CD14-positive monocyte (primary cell): ENCODE data around the gene ANXA5. TPM values are rescaled to one million over a fixed set of nuclear protein-coding genes. Genes with fewer than 3 reads are reported as not detected.

ENCODE experiments used
- DNase-seq, 3 donors: peaks; one replicate each; pipeline ENCODE4 v3.0.0-alpha.2; 2011 to 2022
- H2AFZ ChIP-seq: 2 replicates; pipeline ENCODE4 v1.6.0; 2012; ENCODE audit warnings: mild to moderate bottlenecking, low read depth, low read length, inconsistent platforms; ENCODE audit not compliant: insufficient read depth, poor library complexity, severe bottlenecking
- H3K27ac ChIP-seq, 2 donors: 1 replicate in 1 of 2; 2 replicates in 1 of 2; pipeline ENCODE4 v1.5.1; 2012 to 2013; ENCODE audit warnings: low read length in 2 of 2, control low read depth in 1 of 2, inconsistent platforms in 1 of 2, low read depth in 1 of 2, mild to moderate bottlenecking in 1 of 2
- H3K27me3 ChIP-seq, 2 donors: one replicate each; pipeline versions ENCODE4 v1.6.0 to v1.6.1; 2011 to 2013; ENCODE audit warnings: low read length in 2 of 2; ENCODE audit not compliant: control insufficient read depth in 2 of 2, insufficient read depth in 2 of 2
- H3K36me3 ChIP-seq, 2 donors: replicated peaks in 1 of 2; 1 replicate in 1 of 2; 2 replicates in 1 of 2; pipeline versions ENCODE4 v1.5.1 to v1.6.1; 2012 to 2013; ENCODE audit warnings: low read length in 2 of 2, control low read depth in 1 of 2, inconsistent platforms in 1 of 2, mild to moderate bottlenecking in 1 of 2; ENCODE audit not compliant: insufficient read depth in 2 of 2, control insufficient read depth in 1 of 2
- H3K4me1 ChIP-seq, 2 donors: 1 replicate in 1 of 2; 2 replicates in 1 of 2; pipeline versions ENCODE4 v1.5.1 to v1.6.1; 2012 to 2013; ENCODE audit warnings: low read length in 2 of 2, control low read depth in 1 of 2, inconsistent platforms in 1 of 2, mild to moderate bottlenecking in 1 of 2, moderate library complexity in 1 of 2; ENCODE audit not compliant: insufficient read depth in 2 of 2, control insufficient read depth in 1 of 2
- H3K4me2 ChIP-seq: replicated peaks from 2 replicates; pipeline ENCODE3; 2012; ENCODE audit warnings: low read length, moderate library complexity, mild to moderate bottlenecking; ENCODE audit not compliant: poor library complexity, severe bottlenecking; ENCODE audit errors: extremely low read depth
- H3K4me3 ChIP-seq, 3 experiments: fragments of 200-600 bp in 1 of 3; sonication (generic) in 1 of 3; replicated peaks in 1 of 3; 1 replicate in 2 of 3; 2 replicates in 1 of 3; pipeline ENCODE4 v1.5.1; 2011 to 2013; ENCODE audit warnings: low read length in 3 of 3, mild to moderate bottlenecking in 3 of 3, control low read depth in 2 of 3, low read depth in 2 of 3, inconsistent platforms in 1 of 3, moderate library complexity in 1 of 3
- H3K79me2 ChIP-seq: 2 replicates; pipeline ENCODE4 v1.6.0; 2012; ENCODE audit warnings: mild to moderate bottlenecking, control low read depth, inconsistent platforms, low read length, moderate library complexity; ENCODE audit not compliant: insufficient read depth
- H3K9ac ChIP-seq: 2 replicates; pipeline ENCODE4 v1.6.0; 2017; ENCODE audit warnings: low read length, mild to moderate bottlenecking; ENCODE audit not compliant: insufficient read depth, poor library complexity, severe bottlenecking
- H3K9me3 ChIP-seq, 2 donors: replicated peaks in 1 of 2; 1 replicate in 1 of 2; 2 replicates in 1 of 2; pipeline versions ENCODE4 v1.5.1 to v1.6.1; 2012 to 2013; ENCODE audit warnings: low read length in 2 of 2, control low read depth in 1 of 2; ENCODE audit not compliant: control insufficient read depth in 1 of 2, insufficient read depth in 1 of 2
- H4K20me1 ChIP-seq: 2 replicates; pipeline ENCODE4 v1.6.0; 2012; ENCODE audit warnings: mild to moderate bottlenecking, low read length, control low read depth, moderate library complexity; ENCODE audit not compliant: insufficient read depth
- H3K27ac Mint-ChIP-seq, 7 donors: one replicate each; pipeline ENCODE4 v1.8.0; 2020; ENCODE audit warnings: mild to moderate bottlenecking in 7 of 7, mixed read lengths in 7 of 7, moderate library complexity in 6 of 7, inconsistent platforms in 2 of 7
- H3K27me3 Mint-ChIP-seq, 3 donors: one replicate each; pipeline ENCODE4 v1.8.0; 2021 to 2022; ENCODE audit warnings: low read depth in 3 of 3, mild to moderate bottlenecking in 3 of 3, mixed read lengths in 3 of 3, moderate library complexity in 3 of 3, inconsistent platforms in 1 of 3
- H3K36me3 Mint-ChIP-seq, 2 donors: one replicate each; pipeline ENCODE4 v1.8.0; 2020; ENCODE audit warnings: mixed read lengths in 2 of 2, inconsistent platforms in 1 of 2, mild to moderate bottlenecking in 1 of 2
- H3K4me1 Mint-ChIP-seq: one replicate; pipeline ENCODE4 v1.8.0; 2020; ENCODE audit warnings: mild to moderate bottlenecking, mixed read lengths
- H3K4me3 Mint-ChIP-seq, 2 donors: one replicate each; pipeline ENCODE4 v1.8.0; 2020; ENCODE audit warnings: mild to moderate bottlenecking in 2 of 2, mixed read lengths in 2 of 2, moderate library complexity in 1 of 2
- H3K9me3 Mint-ChIP-seq, 7 donors: one replicate each; pipeline ENCODE4 v1.8.0; 2020 to 2022; ENCODE audit warnings: mixed read lengths in 7 of 7, mild to moderate bottlenecking in 6 of 7, moderate library complexity in 6 of 7, inconsistent platforms in 2 of 7
- CTCF ChIP-seq: fragments of 200-600 bp; IDR thresholded peaks from one replicate; pipeline ENCODE4 v1.8.0; 2022; ENCODE audit warnings: antibody characterized with exemption, mild to moderate bottlenecking
- WGBS: methylation state at CpG from one replicate; pipeline ENCODE4 v1.1.5; 2013; ENCODE audit warnings: missing lambda C conversion rate; ENCODE audit not compliant: insufficient coverage; 5-methylcytosine and 5-hydroxymethylcytosine counted together
- intact Hi-C, 2 donors: fragments of 100-400 bp; cut with micrococcal nuclease; formaldehyde crosslinking; loops; one replicate each; pipeline versions ENCODE4 v1.15.0 to v1.15.1; 2023
- polyA plus RNA-seq, 3 donors: library from polyadenylated mRNA; depleted of rRNA in 1 of 3; unstranded in 2 of 3; stranded (reverse) in 1 of 3; fragments of 300-500 nt in 2 of 3; fragments of >200 nt in 1 of 3; fragmentation: Illumina TruSeq in 2 of 3; gene quantifications; 1 replicate in 2 of 3; 2 replicates in 1 of 3; pipeline ENCODE4 v1.2.3, GENCODE V29; 2012 to 2021

The ANXA5 gene
- polyA plus RNA-seq, 3 donors: 312 to 796 (median 752) TPM

GRCh38 chr4:121717680-121718237 lies 21.0 kb upstream of the ANXA5 start:
- no peaks in the 10 kb centered on the region for H3K4me1 ChIP-seq
- no peaks in the 10 kb centered on the region for H4K20me1 ChIP-seq

GRCh38 chr4:121714548-121714947 lies 17.8 kb upstream of the ANXA5 start:
- 80% methylated on average over 1 of the region's 4 CpGs for WGBS
- peaks cover 10 to 30% of the 10 kb centered on the region in 2 donors for H3K27me3 ChIP-seq
- peaks cover 7% of the 10 kb centered on the region for H3K4me1 Mint-ChIP-seq

More at GRCh38 chr4:121717680-121718237, 21.0 kb upstream of the ANXA5 start:
- peaks cover under 1 to 3% of the 10 kb centered on the region in 2 donors for H3K27me3 ChIP-seq
- Mint-ChIP-seq H3K4me1 (no peaks in the 10 kb centered on the region), H3K27ac (no peak overlapping the region), H3K36me3 (no peaks in the 10 kb centered on the region), H3K9me3 (peaks cover 0 to 3% (median 0%) of the 10 kb centered on the region in 7 donors), H3K27me3 (peaks cover 7 to 12% (median 11%) of the 10 kb centered on the region in 3 donors), H3K4me3 (no peak overlapping the region)
- no peak for TF ChIP-seq CTCF
- WGBS: 61% methylated on average over 3 of the region's 4 CpGs
- no peak overlapping the region for H3K4me2 ChIP-seq
- H3K9me3 ChIP-seq: no peaks in the 10 kb centered on the region
- intact Hi-C loops: no loop called here
- H3K36me3 ChIP-seq: no peaks in the 10 kb centered on the region
- DNase-seq: no peak
- no peak overlapping the region for H2AFZ ChIP-seq
- no peak overlapping the region for H3K27ac ChIP-seq
- no peaks in the 10 kb centered on the region for H3K79me2 ChIP-seq
- no peak overlapping the region for H3K4me3 ChIP-seq
- no peak overlapping the region for H3K9ac ChIP-seq

More at GRCh38 chr4:121714548-121714947, 17.8 kb upstream of the ANXA5 start:
- Histone ChIP-seq H3K79me2 (no peaks in the 10 kb centered on the region), H2AFZ (no peak overlapping the region), H3K4me3 (no peak overlapping the region), H3K4me1 (peaks cover 0 to 4% of the 10 kb centered on the region in 2 donors), H3K36me3 (no peaks in the 10 kb centered on the region), H3K4me2 (no peak overlapping the region), H3K9me3 (no peaks in the 10 kb centered on the region), H4K20me1 (no peaks in the 10 kb centered on the region), H3K9ac (no peak overlapping the region), H3K27ac (no peak overlapping the region)
- H3K27ac Mint-ChIP-seq: no peak overlapping the region
- no peak for DNase-seq
- no peak for TF ChIP-seq CTCF
- intact Hi-C loops: no loop called here
- peaks cover 0 to 3% (median 0%) of the 10 kb centered on the region in 7 donors for H3K9me3 Mint-ChIP-seq
- H3K27me3 Mint-ChIP-seq: peaks cover 23 to 39% (median 24%) of the 10 kb centered on the region in 3 donors
- no peak overlapping the region for H3K4me3 Mint-ChIP-seq
- H3K36me3 Mint-ChIP-seq: no peaks in the 10 kb centered on the region
